AG04449 (cell line): ENCODE measurements around the gene EFTUD2.

Source experiments
- CTCF ChIA-PET: fragments of 350-600 bp; formaldehyde crosslinking; extraction: SDS; loops from one replicate; lab custom pipeline; 2021; ENCODE audit warnings: antibody characterized with exemption; lab: Yijun Ruan, JAX
- POLR2A ChIA-PET: fragments of 400-600, 350-600 bp; formaldehyde crosslinking; extraction: SDS; loops from one replicate; lab custom pipeline; 2020; ENCODE audit warnings: antibody characterized with exemption, inconsistent platforms; lab: Yijun Ruan, JAX
- DNase-seq: peaks from one replicate; pipeline ENCODE4 v3.0.0-alpha.2; 2010; ENCODE audit warnings: low read depth, low spot score
- H3K4me3 ChIP-seq: 2 replicates; pipeline ENCODE4 v1.5.1; 2011; ENCODE audit warnings: low read depth, mild to moderate bottlenecking, control low read depth, low read length
- CTCF ChIP-seq: IDR thresholded peaks from one replicate; pipeline ENCODE4 v1.5.1; 2011; ENCODE audit warnings: mild to moderate bottlenecking, moderate library complexity, low read length, control low read depth, inconsistent platforms; ENCODE audit not compliant: insufficient read depth; ENCODE audit errors: missing control alignments

EFTUD2 gene

GRCh38 chr17:44927696-44928095, 28.5 kb upstream of the EFTUD2 start:
- ChIA-PET CTCF (interaction anchor here (1.0 to 22.1 kb wide), 5 partner anchors 17 to 324 kb away, joined by 3 to 673 read pairs (median 4); partner anchors contain the start of gene ACBD4), POLR2A (no interaction called here)
- H3K4me3 ChIP-seq = no peak overlapping the region
- no peak for TF ChIP-seq CTCF
- DNase-seq = no peak

- CTCF ChIA-PET = interaction anchor here (0.9 to 22.1 kb wide), 6 partner anchors 8 to 222 kb away, joined by 3 to 673 read pairs (median 5); partner anchors contain the start of genes ACBD4 and GFAP
- no peak for TF ChIP-seq CTCF
- POLR2A ChIA-PET = interaction anchor here (0.6 kb wide), 1 partner anchor 80 kb away, joined by 3 read pairs; no protein-coding TSS in a partner anchor
Observed at GRCh38 chr17:44926821-44927525, 27.7 kb upstream of the EFTUD2 start.

GRCh38 chr17:44925731-44926697, 26.8 kb upstream of the EFTUD2 start:
- ChIA-PET POLR2A (interaction anchor here (0.6 kb wide), 1 partner anchor 223 kb away, joined by 3 read pairs; no protein-coding TSS in a partner anchor), CTCF (interaction anchor here (1.1 to 22.1 kb wide), 6 partner anchors 11 to 223 kb away, joined by 3 to 673 read pairs (median 5); partner anchors contain the start of genes ACBD4 and GFAP)
- no peak for DNase-seq
- TF ChIP-seq CTCF = no peak
- H3K4me3 ChIP-seq = no peak overlapping the region

More at GRCh38 chr17:44926821-44927525, 27.7 kb upstream of the EFTUD2 start:
- no peak overlapping the region for H3K4me3 ChIP-seq
- no peak for DNase-seq

GRCh38 chr17:44924107-44924544, 24.9 kb upstream of the EFTUD2 start:
- H3K4me3 ChIP-seq = no peak overlapping the region
- CTCF ChIA-PET = interaction anchor here (6.8 to 22.1 kb wide), 3 partner anchors 7 to 173 kb away, joined by 52 to 673 read pairs (median 88); no protein-coding TSS in a partner anchor
- no peak for TF ChIP-seq CTCF
- POLR2A ChIA-PET = no interaction called here
- no peak for DNase-seq

GRCh38 chr17:44922746-44923470, 23.7 kb upstream of the EFTUD2 start:
- no peak overlapping the region for H3K4me3 ChIP-seq
- no peak for TF ChIP-seq CTCF
- POLR2A ChIA-PET = interaction anchor here (0.6 kb wide), 1 partner anchor 153 kb away, joined by 4 read pairs; no protein-coding TSS in a partner anchor
- CTCF ChIA-PET = interaction anchor here (0.7 to 22.1 kb wide), 8 partner anchors 8 to 212 kb away, joined by 3 to 673 read pairs (median 53); partner anchors contain the start of genes ACBD4 and PLCD3
- no peak for DNase-seq
